HG03460 (cell line): Measurements from ENCODE around the gene CD55.
"Not testable (repeated sequence)": the region's sequence is repeated elsewhere in the genome, so short reads cannot be mapped to it uniquely, and the experiment has no call there.

Experiments
- ATAC-seq: cut with Tn5 transposase; IDR thresholded peaks from one replicate; pipeline ENCODE4 v1.9.1; 2021; ENCODE audit not compliant: unreplicated experiment

The CD55 gene

GRCh38 chr1:207304710-207305488 is 16.6 kb upstream of the CD55 start:
- ATAC-seq: no peak

- ATAC-seq: no peak
Observed at GRCh38 chr1:207305489-207305873, 16.0 kb upstream of the CD55 start.

GRCh38 chr1:207306023-207306422 is 15.5 kb upstream of the CD55 start:
- ATAC-seq: no peak

GRCh38 chr1:207306603-207307002 is 14.9 kb upstream of the CD55 start:
- no peak for ATAC-seq

- ATAC-seq: no peak
Observed at GRCh38 chr1:207308451-207309190, 12.9 kb upstream of the CD55 start.

- ATAC-seq: no peak
Observed at GRCh38 chr1:207309745-207310273, 11.7 kb upstream of the CD55 start.

- ATAC-seq: no peak
Observed at GRCh38 chr1:207311888-207312603, 9.4 kb upstream of the CD55 start.

- no peak for ATAC-seq
Observed at GRCh38 chr1:207312604-207312920, 8.9 kb upstream of the CD55 start.

GRCh38 chr1:207313131-207313530 is 8.3 kb upstream of the CD55 start:
- ATAC-seq: no peak

GRCh38 chr1:207314816-207315215 is 6.7 kb upstream of the CD55 start:
- ATAC-seq: no peak

GRCh38 chr1:207315435-207315834 is 6.0 kb upstream of the CD55 start:
- no peak for ATAC-seq

- ATAC-seq: no peak
Observed at GRCh38 chr1:207316141-207316540, 5.3 kb upstream of the CD55 start.

- ATAC-seq: no peak
Observed at GRCh38 chr1:207316622-207317391, 4.7 kb upstream of the CD55 start.

GRCh38 chr1:207317561-207317960 is 3.9 kb upstream of the CD55 start:
- ATAC-seq: no peak

GRCh38 chr1:207318072-207318619 is 3.3 kb upstream of the CD55 start:
- ATAC-seq: no peak

- ATAC-seq: no peak
Observed at GRCh38 chr1:207319199-207319598, 2.3 kb upstream of the CD55 start.

- ATAC-seq: not testable (repeated sequence)
Observed at GRCh38 chr1:207320105-207320504, 1.4 kb upstream of the CD55 start.

GRCh38 chr1:207321790-207322645 is 540 bp downstream of the CD55 start:
- no peak for ATAC-seq

GRCh38 chr1:207323425-207324225 is 2.1 kb downstream of the CD55 start:
- no peak for ATAC-seq
